DMS153 treated with DMSO at 0.1 percent for 48 hours (cell line): ENCODE data around the gene KIF25.
"Not testable (repeated sequence)": the region's sequence is repeated elsewhere in the genome, so short reads cannot be mapped to it uniquely, and the experiment has no call there.

ENCODE experiments used
- DNase-seq: peaks from one replicate; lab custom pipeline; 2025; ENCODE audit not compliant: unreplicated experiment; lab: John Stamatoyannopoulos, UW

KIF25 gene

GRCh38 chr6:167974640-167975344 is 22.7 kb upstream of the KIF25 start:
- DNase-seq, result no peak

GRCh38 chr6:167975458-167975857 is 22.0 kb upstream of the KIF25 start:
- no peak for DNase-seq

DNA sequence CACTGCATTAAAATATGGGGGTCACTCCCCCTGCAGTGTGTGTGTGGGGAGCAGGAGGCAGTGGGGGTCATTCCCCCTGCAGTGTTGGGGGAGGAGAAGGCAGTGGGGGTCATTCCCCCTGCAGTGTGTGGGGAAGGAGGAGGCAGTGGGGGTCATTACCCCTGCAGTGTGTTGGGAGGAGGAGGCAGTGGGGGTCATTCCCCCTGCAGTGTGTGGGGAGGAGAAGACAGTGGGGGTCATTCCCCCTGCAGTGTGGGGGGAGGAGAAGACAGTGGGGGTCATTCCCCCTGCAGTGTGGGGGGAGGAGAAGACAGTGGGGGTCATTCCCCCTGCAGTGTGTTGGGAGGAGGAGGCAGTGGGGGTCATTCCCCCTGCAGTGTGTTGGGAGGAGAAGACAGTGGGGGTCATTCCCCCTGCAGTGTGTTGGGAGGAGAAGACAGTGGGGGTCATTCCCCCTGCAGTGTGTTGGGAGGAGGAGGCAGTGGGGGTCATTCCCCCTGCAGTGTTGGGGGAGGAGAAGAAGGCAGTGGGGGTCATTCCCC is 21.3 kb upstream of the KIF25 start:
- DNase-seq, result not testable (repeated sequence)

DNA sequence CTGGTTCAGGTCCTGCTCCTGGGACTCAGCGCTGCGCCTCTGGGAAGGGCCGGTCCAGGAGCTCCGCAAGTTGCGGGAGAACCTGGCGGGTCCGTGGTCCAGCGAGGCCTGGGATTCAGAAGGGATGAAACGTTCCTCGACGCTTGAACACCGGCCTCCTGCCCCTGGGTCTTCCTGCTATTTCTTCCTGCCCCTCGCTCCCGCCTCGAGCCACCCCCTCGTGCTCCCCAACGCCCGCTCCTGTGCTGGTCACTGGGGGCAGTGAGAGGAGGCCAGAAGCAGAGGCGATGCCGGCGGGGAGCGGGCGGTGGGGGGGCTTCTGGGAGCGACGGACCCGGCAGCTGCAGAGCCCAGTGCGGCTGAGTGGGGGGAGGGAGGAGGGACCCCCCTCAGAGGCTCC is 20.8 kb upstream of the KIF25 start:
- DNase-seq, result no peak

- no peak for DNase-seq
Measured at GRCh38 chr6:167977717-167978467, 19.6 kb upstream of the KIF25 start.

DNA sequence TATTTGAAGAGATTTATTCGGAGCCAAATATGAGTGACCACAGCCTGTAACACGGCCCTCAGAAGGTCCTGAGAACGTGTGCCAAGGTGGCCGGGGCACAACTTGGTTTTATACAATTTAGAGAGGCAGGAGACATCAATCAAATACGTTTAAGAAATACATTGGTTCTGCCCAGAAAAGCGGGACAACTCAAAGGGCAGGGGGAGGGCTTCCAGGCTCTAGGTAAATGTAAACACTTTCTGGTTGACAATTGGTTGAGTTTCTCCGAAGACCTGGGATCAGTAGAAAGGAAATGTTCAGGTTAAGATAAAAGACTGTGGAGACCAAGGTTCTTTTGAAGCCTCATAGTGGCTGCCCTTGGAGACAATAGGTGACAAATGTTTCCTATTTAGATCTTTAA is 18.9 kb upstream of the KIF25 start:
- no peak for DNase-seq

GRCh38 chr6:167979436-167980139 is 17.9 kb upstream of the KIF25 start:
- no peak for DNase-seq

GRCh38 chr6:167980911-167981580 is 16.4 kb upstream of the KIF25 start:
- no peak for DNase-seq

DNA sequence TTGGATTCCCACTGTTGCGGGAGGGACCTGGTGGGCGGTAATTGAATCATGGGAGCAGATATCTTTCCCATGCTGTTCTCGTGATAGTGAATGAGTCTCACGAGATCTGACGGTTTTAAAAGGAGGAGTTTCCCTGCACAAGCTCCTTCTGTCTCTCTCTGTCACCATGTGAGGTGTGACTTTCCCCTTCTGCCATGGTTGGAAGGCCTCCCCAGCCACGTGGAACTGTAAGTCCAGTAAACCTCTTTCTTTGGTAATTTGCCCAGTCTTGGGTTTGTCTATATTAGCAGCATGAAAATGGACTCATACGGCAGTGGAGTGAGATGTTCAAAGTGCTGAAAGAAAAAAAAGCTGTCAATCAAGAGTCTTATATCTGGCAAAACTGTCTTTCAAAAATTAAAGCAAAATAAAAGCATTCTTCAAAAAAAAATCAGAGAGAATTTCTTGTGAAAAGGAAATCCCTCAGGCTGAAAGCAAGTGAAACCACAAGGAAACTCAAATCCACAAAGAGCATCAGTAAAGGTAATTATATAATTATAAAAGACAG is 15.5 kb upstream of the KIF25 start:
- DNase-seq, result no peak

- DNase-seq, result no peak
Measured at GRCh38 chr6:167984144-167984719, 13.2 kb upstream of the KIF25 start.

GRCh38 chr6:167984876-167985604 is 12.4 kb upstream of the KIF25 start:
- no peak for DNase-seq

DNA sequence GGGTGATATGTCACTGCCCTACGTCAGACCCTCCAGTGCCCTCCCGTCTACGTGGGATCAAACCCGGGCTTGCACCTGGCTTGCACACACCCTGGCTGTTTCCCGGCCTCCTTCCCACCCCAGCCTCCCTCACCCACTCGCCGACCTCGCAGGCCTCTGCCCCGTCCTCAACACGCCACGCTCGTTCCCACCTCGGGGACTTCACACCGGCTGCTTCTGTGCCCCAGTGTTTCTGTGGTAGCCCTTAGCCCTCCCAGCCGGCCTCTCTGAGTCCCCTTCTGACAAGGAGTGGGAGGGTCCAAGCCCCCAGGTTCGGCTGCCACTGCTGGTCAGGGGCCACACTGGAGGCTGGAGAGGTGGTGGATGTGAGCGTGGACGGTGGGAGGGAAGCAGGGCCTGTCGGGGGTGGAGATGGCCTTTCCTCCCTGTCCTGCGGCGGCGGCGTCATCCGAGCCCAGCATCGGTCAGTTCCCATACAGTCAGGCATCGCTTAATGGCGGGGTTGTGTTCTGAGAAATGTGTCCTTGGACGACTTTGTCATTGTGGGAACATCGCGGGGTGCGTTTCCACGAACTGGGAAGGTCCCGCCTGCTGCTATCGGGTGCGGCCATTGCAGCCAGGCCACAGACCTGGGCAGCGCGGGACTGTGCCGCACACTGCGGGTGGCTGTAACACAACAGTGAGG is 11.4 kb upstream of the KIF25 start:
- no peak for DNase-seq

DNA sequence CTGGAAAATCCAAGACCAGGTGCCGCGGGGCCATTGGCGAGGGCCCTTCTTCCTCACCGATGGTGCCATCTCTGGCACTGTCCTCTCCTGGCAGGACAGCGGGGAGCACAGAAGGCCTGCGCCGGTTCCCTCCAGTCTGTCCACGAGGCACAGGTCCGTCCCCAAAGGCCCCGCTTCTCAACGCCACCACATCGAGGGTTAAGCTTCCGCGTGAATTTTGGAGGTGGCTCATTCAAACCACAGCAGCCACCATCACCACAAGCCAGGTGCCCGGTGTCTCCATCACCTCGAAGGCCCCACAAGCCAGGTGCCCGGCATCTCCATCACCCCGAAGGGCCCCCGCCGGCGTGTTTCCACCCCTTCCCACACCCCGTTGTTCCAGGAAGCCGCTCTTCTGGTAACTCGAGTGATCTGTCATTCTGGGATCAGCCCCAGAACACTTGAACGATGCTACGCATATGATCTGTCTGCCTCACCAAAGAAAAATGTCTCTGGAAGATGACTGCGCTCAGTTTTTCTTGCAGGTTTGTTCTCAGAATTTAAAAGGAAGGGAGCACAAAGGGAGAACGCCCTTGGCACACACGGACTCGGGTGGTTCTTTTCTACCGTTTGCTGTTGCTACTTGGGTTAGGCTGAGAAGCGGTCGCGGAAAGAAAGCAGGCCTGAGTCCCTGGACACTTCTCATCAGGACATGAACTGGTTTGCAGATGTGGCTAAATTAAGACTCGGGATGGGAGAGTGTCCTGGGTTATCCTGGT is 9.9 kb upstream of the KIF25 start:
- no peak for DNase-seq

DNA sequence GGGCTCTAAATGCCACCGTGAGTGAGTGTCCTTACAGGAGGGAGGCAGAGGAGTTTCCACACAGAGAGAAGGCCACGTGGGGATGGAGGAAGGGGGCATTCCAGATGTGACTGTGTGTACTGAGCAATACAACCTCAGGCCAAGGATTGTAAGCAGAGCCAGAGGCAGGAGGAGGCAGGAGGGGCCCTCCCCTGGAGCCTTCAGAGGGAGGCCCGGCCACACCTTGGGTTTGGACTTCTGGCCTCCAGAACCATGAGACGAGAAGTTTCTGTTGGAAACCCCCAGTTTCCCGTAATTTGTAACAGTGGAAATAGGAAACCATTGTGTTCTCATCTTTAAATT is 9.3 kb upstream of the KIF25 start:
- no peak for DNase-seq

DNA sequence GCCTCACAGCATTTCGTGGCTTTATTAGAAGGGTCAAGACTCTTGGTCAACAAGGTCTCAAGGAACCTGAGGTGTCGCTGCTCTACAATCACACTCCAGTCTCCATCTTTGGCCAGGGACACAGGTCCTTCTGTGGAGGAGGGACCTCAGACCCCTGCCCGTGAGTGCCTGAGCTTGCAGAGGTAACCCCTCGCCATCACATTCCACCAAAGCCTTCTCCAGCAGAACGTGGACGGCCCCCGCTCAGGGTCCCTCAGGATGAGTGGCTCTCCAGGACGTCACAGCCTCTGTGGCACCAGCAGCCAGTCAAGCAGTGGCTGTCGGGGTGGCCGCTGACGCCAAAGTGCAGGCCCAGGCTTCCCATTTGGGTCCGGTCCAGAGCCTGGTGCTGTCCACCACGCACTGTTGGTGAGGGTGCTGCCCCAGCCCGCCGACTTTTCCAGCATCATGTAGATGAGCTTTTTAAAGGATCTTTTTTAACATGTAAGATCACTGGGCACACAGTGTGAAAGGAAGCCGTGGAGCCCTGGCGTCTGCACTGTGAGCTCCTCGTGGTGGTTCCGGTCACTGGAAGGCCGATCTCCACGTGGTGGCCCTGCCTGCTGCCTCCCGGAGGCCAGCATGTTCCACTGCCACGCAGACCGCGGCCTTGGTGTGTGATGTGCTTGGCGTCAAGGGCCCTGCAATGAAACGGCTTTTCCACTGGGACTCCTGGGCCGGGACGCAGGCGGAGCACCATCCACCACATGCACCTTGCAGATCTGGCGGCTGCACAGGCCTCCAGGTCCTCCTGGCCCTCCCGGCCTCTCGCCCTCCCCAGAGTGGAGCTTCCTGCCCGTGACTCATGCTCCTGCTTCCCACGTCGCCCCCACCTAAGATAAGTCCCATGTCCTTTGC is 8.3 kb upstream of the KIF25 start:
- DNase-seq, result no peak

DNA sequence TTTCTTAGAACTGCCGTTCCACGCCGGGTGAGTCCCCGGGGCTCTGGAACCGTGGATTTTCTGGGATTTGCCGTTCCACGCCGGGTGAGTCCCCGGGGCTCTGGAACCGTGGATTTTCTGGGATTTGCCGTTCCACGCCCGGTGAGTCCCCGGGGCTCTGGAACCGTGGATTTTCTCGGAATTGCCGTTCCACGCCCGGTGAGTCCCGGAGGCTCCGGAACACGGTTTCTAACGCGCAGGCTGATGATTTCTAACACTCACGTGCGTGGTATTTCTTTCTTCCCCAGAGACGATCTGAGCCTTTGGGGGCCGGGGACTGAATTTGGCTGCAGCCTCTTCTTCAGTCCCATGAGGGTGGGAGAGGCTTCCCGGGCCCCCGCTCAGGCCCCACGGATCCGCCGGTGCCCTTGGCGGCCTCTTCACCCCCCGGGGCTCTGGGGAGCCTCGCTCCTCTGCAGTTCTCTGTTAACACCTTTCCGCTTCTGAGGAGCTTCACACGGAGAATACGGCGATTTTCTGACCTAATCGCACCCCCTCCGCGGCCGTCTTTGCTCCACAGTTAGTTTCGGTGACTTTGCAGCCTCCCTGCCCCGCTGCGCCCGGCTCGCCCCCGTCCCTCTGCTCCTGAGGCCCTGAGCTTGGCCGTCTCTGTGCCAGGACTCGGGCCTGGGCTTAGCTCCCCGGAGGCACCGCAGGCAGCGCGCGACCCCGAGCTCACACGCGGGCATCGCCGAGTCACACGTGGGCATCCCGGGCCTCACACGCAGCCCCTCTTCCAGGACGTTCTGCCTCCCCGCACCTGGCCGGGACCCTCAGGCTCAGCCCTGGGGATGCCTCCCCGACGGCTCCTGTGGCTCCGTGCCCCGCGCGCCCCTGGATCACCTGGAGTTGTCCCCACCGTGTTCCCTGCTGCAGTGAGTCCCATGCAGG is 7.2 kb upstream of the KIF25 start:
- DNase-seq, result no peak

GRCh38 chr6:167993169-167993568 is 4.3 kb upstream of the KIF25 start:
- DNase-seq, result no peak
